Loucy (cell line): ENCODE results near the gene CALN1.

Source experiments
- EZH2phosphoT487 ChIP-seq: fragments of 200-600 bp; IDR thresholded peaks from 2 replicates; pipeline ENCODE4 v1.6.1; 2018; ENCODE audit warnings: antibody characterized with exemption, mild to moderate bottlenecking, moderate library complexity, borderline replicate concordance
- TF ChIP-seq, protein P1 (sequence below): fragments of 200-600 bp; sonication (generic); conservative IDR thresholded peaks from 2 replicates; pipeline ENCODE4 v1.5.1; 2014; ENCODE audit warnings: mild to moderate bottlenecking, antibody characterized with exemption, low read length

DNA sequence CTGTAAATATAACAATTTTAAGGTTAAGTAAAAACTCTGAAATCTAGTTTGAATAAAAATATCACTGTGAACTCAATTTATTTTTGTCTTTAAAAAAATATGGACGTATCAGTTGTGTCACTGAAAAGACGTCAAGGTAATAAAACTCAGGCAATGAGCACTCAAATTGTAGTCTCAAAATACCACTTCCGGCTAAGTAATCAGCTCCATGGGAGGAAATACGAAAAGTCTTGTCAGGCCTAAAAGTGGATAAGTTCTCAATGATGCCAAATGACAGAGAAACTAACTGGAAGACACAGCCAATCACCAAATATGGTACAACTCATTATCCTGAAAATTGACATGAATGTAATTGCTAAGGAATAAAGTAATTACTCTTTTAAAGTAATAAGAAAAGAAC, 719 bp downstream of the CALN1 start:
- no peak for TF ChIP-seq EZH2phosphoT487
- TF ChIP-seq, protein P1, sequence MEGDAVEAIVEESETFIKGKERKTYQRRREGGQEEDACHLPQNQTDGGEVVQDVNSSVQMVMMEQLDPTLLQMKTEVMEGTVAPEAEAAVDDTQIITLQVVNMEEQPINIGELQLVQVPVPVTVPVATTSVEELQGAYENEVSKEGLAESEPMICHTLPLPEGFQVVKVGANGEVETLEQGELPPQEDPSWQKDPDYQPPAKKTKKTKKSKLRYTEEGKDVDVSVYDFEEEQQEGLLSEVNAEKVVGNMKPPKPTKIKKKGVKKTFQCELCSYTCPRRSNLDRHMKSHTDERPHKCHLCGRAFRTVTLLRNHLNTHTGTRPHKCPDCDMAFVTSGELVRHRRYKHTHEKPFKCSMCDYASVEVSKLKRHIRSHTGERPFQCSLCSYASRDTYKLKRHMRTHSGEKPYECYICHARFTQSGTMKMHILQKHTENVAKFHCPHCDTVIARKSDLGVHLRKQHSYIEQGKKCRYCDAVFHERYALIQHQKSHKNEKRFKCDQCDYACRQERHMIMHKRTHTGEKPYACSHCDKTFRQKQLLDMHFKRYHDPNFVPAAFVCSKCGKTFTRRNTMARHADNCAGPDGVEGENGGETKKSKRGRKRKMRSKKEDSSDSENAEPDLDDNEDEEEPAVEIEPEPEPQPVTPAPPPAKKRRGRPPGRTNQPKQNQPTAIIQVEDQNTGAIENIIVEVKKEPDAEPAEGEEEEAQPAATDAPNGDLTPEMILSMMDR, result no peak
